Lung (tissue), 12 donors: ENCODE results near the gene PPM1H. TPM values are rescaled to one million over a fixed set of nuclear protein-coding genes. Genes with fewer than 3 reads are reported as not detected.

Experiments
- ATAC-seq: fragments of 200-7000 bp; cut with Tn5 transposase; one replicate; pipeline ENCODE4 v1.9.1; 2020; ENCODE audit warnings: moderate number of reproducible peaks; ENCODE audit not compliant: insufficient read depth, low FRiP score
- DNase-seq, 3 donors: peaks; one replicate each; pipeline ENCODE4 v3.0.0-alpha.2; 2013 to 2017
- H3K27ac ChIP-seq, 2 donors: one replicate each; pipeline ENCODE4 v1.5.1; 2013; ENCODE audit warnings: mild to moderate bottlenecking in 2 of 2, moderate library complexity in 2 of 2, control low read depth in 1 of 2, inconsistent platforms in 1 of 2, low read depth in 1 of 2, low read length in 1 of 2
- H3K27me3 ChIP-seq, 3 donors: one replicate each; pipeline ENCODE4 v1.5.1; 2013; ENCODE audit warnings: low read length in 2 of 3; ENCODE audit not compliant: control insufficient read depth in 3 of 3, insufficient read depth in 3 of 3
- H3K36me3 ChIP-seq, 4 donors: one replicate each; pipeline ENCODE4 v1.5.1; 2013; ENCODE audit warnings: low read length in 4 of 4, mild to moderate bottlenecking in 1 of 4, moderate library complexity in 1 of 4; ENCODE audit not compliant: control insufficient read depth in 4 of 4, insufficient read depth in 4 of 4
- H3K4me1 ChIP-seq, 5 donors: one replicate each; pipeline ENCODE4 v1.5.1; 2013; ENCODE audit warnings: low read length in 5 of 5, mild to moderate bottlenecking in 2 of 5, moderate library complexity in 1 of 5; ENCODE audit not compliant: control insufficient read depth in 5 of 5, insufficient read depth in 5 of 5
- H3K4me3 ChIP-seq: one replicate; pipeline ENCODE4 v1.5.1; 2013; ENCODE audit warnings: mild to moderate bottlenecking, control low read depth, moderate library complexity
- H3K9ac ChIP-seq, 2 donors: one replicate each; pipeline ENCODE4 v1.5.1; 2013; ENCODE audit warnings: low read length in 2 of 2, control low read depth in 1 of 2; ENCODE audit not compliant: insufficient read depth in 1 of 2
- H3K9me3 ChIP-seq, 4 donors: one replicate each; pipeline ENCODE4 v1.5.1; 2013; ENCODE audit warnings: low read length in 3 of 4, mild to moderate bottlenecking in 1 of 4, moderate library complexity in 1 of 4; ENCODE audit not compliant: control insufficient read depth in 4 of 4, insufficient read depth in 3 of 4
- WGBS, 2 donors: extraction: QIAGEN DNeasy Blood & Tissue Kit; methylation state at CpG; one replicate each; pipeline ENCODE4 v1.1.7; 2013; 5-methylcytosine and 5-hydroxymethylcytosine counted together
- polyA plus RNA-seq, 2 donors: library from polyadenylated mRNA; stranded (reverse); fragments of 200-250 nt; gene quantifications; one replicate each; pipeline ENCODE4 v1.2.1, GENCODE V29; 2013
- total RNA-seq, 2 donors: library from RNA; depleted of rRNA in 1 of 2; stranded (reverse); fragments of >200 nt in 1 of 2; gene quantifications; one replicate each; pipeline ENCODE4 v1.2.1, GENCODE V29; 2014 to 2021
- TF ChIP-seq, protein P1 (sequence below): IDR thresholded peaks from 2 replicates; pipeline ENCODE4 v1.5.1; 2012; ENCODE audit warnings: mild to moderate bottlenecking; ENCODE audit errors: control extremely low read depth, extremely low read depth
- donor health status: control.
- donor health status: control.
- donor health status: Bipolar disorder and iron deficiency.
- donor health status: healthy.
- donor health status: DM: yes; HTN: yes; CAD: no.

PPM1H gene
- total and polyA plus RNA-seq, 4 donors, result 2.0 to 11.2 (median 5.7) TPM

DNA sequence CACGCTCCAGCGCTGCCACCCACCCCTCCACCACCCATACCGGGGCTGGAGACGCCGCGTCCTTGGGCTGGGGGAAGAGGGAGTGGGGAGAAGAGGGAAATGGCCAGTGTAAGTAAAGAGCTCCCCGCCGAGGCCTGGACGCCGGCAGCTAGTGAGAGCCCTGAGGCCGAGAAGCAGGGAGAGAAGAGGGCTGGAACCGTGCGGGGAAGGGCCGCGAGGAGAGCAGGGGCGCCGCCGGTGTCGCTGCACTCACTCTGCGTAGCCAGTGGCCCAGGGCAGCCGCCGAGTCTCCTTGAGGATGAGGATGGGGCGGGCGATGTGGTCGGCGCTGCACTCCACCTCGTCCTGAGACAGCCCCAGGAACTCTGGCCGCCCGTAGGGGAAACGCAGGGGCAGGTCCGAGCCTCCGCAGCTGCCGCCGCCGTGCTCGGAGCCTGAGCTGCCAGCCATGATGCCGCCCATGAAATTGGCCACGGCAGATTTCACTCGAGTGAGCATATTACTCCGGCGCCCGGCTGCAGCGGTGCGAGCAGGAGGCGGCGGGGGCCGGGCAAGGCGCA is 631 bp downstream of the PPM1H start:
- Histone ChIP-seq H3K4me3 (peak overlapping the region; percentile 69), H3K4me1 (peaks cover 0 to 13% (median 0%) of the 10 kb centered on the region in 5 donors), H3K27ac (peak overlapping the region in 1 of 2 donors; percentile 34), H3K36me3 (no peaks in the 10 kb centered on the region), H3K9ac (no peak overlapping the region), H3K27me3 (peaks cover 0 to 35% (median 12%) of the 10 kb centered on the region in 3 donors), H3K9me3 (no peaks in the 10 kb centered on the region)
- 1% methylated on average over 37 to 48 of the region's 48 CpGs for WGBS, 2 donors
- TF ChIP-seq, protein P1, sequence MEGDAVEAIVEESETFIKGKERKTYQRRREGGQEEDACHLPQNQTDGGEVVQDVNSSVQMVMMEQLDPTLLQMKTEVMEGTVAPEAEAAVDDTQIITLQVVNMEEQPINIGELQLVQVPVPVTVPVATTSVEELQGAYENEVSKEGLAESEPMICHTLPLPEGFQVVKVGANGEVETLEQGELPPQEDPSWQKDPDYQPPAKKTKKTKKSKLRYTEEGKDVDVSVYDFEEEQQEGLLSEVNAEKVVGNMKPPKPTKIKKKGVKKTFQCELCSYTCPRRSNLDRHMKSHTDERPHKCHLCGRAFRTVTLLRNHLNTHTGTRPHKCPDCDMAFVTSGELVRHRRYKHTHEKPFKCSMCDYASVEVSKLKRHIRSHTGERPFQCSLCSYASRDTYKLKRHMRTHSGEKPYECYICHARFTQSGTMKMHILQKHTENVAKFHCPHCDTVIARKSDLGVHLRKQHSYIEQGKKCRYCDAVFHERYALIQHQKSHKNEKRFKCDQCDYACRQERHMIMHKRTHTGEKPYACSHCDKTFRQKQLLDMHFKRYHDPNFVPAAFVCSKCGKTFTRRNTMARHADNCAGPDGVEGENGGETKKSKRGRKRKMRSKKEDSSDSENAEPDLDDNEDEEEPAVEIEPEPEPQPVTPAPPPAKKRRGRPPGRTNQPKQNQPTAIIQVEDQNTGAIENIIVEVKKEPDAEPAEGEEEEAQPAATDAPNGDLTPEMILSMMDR, result no peak
- peak; percentile 48 for ATAC-seq
- peak; percentile 21 to 25 (median 21) for DNase-seq

DNA sequence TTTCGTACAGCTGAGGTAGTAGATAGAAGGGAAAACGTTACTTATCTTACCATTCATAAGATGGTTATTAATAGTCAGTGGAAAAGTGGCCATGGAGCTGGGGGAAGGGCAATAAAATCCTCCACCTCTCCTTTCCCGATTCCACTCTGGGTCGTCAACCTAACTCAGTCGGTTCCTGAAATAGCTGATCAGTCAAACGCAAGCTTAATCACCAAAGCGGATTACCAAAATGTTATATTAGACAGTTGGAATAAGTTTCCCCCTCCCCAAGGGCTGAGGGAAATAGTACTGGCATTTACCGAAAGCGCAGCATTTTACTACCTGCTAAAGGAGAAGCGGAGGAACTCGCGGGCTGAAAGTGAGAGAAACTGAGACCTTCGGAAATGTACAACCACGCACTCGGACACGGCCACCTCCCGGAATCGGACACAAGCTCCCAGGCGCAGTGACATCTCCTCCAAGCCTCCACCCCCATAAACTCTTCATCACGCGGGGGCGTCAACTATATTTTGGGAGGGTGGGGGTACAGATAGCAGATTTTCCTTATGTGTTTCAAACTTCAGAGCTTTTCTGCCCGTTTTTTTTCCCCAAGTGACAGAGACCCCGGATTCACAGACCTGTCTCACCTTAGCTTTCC is 1.2 kb downstream of the PPM1H start:
- H3K27me3 ChIP-seq, result peaks cover 0 to 35% (median 12%) of the 10 kb centered on the region in 3 donors
- H3K4me1 ChIP-seq, result peaks cover 0 to 13% (median 0%) of the 10 kb centered on the region in 5 donors
- peak overlapping the region in 1 of 2 donors; percentile 0 for H3K9ac ChIP-seq
- no peak overlapping the region for H3K27ac ChIP-seq
- H3K4me3 ChIP-seq, result peak overlapping the region; percentile 69
- H3K9me3 ChIP-seq, result no peaks in the 10 kb centered on the region
- TF ChIP-seq, protein P1, result no peak
- 0 to 1% methylated on average over 24 of the region's 24 CpGs for WGBS, 2 donors
- H3K36me3 ChIP-seq, result no peaks in the 10 kb centered on the region
- peak in 1 of 3 donors; percentile 13 for DNase-seq
- ATAC-seq, result no peak

DNA sequence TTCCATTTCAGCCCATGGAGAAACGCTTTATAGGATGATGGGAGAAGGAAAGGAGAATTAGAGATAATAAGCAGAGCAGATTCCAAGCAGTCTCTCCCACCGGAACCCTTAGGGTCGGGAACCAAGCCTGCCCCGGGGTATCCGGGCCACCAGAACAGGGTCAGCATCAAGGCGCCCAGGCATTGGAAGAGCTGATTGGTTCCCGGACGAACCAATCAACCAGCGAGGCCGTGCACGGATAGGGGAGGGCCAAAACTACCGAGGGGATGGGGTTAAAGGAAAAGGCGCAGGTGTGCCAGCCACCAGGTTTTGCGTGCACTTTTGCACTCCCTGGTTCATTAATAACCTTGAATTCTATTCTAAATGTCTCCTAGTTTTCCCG is 1.7 kb downstream of the PPM1H start:
- no peak for DNase-seq
- no peak for ATAC-seq
- Histone ChIP-seq H3K9me3 (no peaks in the 10 kb centered on the region), H3K4me1 (peaks cover 0 to 13% (median 0%) of the 10 kb centered on the region in 5 donors), H3K9ac (no peak overlapping the region), H3K4me3 (no peak overlapping the region), H3K36me3 (no peaks in the 10 kb centered on the region), H3K27me3 (peaks cover 0 to 35% (median 12%) of the 10 kb centered on the region in 3 donors), H3K27ac (no peak overlapping the region)
- WGBS, 2 donors, result 0 to 3% methylated on average over 15 of the region's 15 CpGs
- TF ChIP-seq, protein P1, result no peak
